ENCODE results near the gene TRMT112. TPM values are rescaled to one million over a fixed set of nuclear protein-coding genes. Genes with fewer than 3 reads are reported as not detected.
"Not testable (repeated sequence)": the region's sequence is repeated elsewhere in the genome, so short reads cannot be mapped to it uniquely, and the experiment has no call there.

Gene TRMT112
- total RNA-seq, 1 donor from 2014 or later, result 149 TPM

DNA sequence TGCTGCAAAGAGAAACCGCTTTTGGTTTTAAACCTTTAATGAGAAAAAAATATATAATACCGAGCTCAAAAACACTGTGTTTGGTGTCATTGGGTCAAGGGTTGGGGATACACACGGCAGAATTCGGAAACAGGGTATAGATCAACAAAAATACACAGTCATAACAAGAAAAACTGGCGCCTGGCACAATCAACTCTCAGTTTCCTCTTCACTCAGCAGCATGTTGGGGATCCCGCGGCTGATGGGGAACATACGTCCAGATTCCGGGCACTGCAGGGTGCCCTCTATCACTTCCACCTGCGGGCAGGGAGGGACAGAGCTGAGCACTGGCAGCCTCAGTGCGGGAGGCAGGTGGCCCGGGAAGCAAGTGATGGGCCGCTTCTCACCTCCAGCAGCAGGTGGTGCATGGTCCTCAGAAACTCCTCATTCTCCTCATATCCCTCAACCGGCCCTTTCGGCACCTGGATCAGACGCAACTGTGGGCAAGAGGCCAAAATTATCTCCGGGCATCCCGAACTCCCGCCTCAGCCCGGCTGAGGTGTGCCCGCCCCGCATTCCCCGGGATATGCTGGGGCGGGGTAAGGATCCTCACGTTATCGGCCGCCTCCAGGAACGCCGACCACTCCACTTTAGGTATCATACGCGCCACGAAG, 561 bp downstream of the TRMT112 start:
- ATAC-seq (no peak), DNase-seq (ENCODE audit: low spot score) (no peak)
- intact Hi-C loops (cut with DNase I), result no loop called here

DNA sequence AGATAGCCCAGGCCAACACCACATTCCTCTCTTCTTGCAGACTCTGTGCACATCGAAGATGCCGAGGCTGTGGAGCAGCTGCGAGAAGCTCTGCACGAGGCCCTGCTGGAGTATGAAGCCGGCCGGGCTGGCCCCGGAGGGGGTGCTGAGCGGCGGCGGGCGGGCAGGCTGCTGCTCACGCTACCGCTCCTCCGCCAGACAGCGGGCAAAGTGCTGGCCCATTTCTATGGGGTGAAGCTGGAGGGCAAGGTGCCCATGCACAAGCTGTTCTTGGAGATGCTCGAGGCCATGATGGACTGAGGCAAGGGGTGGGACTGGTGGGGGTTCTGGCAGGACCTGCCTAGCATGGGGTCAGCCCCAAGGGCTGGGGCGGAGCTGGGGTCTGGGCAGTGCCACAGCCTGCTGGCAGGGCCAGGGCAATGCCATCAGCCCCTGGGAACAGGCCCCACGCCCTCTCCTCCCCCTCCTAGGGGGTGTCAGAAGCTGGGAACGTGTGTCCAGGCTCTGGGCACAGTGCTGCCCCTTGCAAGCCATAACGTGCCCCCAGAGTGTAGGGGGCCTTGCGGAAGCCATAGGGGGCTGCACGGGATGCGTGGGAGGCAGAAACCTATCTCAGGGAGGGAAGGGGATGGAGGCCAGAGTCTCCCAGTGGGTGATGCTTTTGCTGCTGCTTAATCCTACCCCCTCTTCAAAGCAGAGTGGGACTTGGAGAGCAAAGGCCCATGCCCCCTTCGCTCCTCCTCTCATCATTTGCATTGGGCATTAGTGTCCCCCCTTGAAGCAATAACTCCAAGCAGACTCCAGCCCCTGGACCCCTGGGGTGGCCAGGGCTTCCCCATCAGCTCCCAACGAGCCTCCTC, 1.5 kb downstream of the TRMT112 start:
- ATAC-seq; intact Hi-C loops (cut with DNase I); DNase-seq (ENCODE audit: low spot score): not testable (repeated sequence)

DNA sequence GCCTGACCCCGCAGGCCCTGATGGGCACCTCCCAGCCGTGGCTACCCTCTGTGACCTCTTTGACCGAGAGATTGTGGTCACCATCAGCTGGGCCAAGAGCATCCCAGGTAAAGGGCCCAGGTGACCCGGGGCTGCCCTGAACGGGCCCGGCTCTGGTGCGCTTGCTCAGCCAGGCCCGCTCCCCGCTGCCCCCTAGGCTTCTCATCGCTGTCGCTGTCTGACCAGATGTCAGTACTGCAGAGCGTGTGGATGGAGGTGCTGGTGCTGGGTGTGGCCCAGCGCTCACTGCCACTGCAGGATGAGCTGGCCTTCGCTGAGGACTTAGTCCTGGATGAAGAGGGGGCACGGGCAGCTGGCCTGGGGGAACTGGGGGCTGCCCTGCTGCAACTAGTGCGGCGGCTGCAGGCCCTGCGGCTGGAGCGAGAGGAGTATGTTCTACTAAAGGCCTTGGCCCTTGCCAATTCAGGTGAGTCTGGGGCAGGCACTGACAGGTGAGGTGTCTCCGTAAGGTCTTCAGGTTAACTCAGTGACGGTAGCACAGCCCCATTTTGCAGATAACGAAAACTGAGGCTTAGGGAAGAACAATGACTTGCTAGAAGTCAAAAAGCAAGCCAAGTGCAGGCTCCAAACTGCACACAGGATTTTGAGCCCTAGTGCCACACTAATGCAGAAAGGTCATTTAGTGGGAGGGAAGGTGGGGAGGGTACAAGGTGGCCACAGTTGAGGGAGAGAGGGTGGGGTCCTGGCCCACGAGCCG, 2.4 kb downstream of the TRMT112 start:
- no peak for ATAC-seq

DNA sequence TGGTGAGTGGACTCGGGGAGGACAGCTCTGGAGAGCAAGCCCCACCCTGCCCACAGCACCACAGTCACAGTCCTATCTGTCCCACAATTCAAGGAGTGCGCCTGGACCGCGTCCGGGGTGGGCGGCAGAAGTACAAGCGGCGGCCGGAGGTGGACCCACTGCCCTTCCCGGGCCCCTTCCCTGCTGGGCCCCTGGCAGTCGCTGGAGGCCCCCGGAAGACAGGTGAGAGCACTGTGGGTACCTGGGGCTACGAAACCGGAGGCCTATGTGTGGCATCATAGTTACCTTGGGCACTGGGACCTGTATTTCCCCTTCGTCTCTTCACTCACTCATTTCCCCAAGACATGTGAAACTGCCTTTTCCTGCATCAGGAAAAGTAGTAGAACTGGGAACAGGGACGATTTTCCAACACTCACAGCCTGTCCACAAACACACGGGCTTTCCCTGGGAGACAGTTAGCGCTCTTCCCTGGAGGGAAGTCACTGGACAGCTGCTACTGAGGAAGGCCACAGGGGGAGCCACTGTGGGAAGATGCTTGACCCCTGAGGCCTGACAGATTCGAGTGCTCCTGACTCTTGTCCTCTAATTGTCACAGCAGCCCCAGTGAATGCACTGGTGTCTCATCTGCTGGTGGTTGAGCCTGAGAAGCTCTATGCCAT, 3.1 kb downstream of the TRMT112 start:
- DNase-seq (ENCODE audit: low spot score) (no peak), ATAC-seq (no peak)
- intact Hi-C loops (cut with DNase I), result no loop called here

More for the DNA sequence above, 2.4 kb downstream of the TRMT112 start:
- DNase-seq (ENCODE audit: low spot score), result no peak
- intact Hi-C loops (cut with DNase I), result no loop called here

DNA sequence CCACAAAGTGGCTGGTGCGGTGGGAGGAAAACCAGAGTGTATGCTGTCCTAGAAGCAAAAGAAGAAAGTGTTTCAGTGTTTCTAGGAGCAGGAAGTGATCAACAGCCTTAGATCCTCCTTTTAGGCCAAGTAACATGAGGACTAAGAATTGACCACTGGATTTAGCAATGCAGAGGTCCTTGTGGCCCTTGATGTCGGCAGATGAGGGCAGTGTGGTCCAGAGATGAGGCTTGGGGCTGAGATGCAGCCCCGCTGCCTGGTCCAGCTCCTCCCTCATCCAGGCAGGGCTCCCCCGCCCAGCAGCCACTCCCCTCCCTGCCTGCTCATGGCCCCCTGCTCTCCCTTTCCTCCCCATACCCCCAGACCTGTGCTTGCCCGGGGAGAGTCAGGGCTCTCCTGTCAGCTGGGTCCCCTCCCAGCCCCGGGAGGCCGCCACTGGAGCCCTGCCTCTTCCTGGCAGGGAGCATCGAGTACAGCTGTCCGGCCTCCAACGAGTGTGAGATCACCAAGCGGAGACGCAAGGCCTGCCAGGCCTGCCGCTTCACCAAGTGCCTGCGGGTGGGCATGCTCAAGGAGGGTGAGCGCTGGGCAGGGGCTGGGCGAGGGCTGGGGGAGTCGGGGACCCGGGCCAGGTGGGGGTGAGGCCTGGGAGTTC, 3.7 kb downstream of the TRMT112 start:
- intact Hi-C loops (cut with DNase I), result no loop called here
- no peak for ATAC-seq
- DNase-seq (ENCODE audit: low spot score), result no peak

DNA sequence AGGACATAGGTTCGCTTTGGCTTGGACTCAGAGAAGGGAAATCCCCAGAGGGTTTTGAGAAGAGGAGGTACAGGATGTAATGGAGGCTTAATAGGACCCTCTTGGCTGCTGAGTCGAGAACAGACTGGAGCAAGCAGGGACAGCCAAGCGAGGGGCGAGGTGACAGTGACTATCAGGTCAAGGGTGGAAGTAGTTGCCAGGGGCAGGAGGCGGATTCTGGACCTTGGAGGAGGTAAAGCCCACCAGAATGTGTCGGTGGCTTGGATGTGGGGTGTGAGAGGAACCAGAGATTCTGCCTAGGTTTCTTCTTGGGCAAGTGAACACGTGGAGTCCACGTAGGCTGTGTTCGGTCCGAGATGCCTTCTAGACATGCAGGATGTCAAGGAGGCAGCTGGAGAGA, 4.4 kb downstream of the TRMT112 start:
- no peak for ATAC-seq
- DNase-seq (ENCODE audit: low spot score), result no peak
- intact Hi-C loops (cut with DNase I), result no loop called here

DNA sequence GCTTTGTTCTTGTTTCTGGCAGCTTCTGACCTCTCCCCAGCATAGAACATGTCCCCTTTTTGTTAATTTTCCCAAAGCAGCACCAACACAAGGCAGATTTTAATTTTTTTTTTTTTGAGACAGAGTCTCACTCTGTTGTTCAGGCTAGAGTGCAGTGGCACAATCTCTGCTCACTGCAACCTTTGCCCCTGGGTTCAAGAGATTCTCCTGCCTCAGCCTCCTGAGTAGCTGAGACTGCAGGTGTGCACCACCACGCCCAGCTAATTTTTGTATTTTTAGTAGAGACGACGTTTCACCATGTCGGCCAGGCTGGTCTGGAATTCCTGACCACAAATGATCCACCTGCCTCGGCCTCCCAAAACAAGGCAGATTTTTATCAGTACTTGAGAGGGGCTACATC, 9.6 kb downstream of the TRMT112 start:
- DNase-seq (ENCODE audit: low spot score); ATAC-seq; intact Hi-C loops (cut with DNase I): not testable (repeated sequence)

DNA sequence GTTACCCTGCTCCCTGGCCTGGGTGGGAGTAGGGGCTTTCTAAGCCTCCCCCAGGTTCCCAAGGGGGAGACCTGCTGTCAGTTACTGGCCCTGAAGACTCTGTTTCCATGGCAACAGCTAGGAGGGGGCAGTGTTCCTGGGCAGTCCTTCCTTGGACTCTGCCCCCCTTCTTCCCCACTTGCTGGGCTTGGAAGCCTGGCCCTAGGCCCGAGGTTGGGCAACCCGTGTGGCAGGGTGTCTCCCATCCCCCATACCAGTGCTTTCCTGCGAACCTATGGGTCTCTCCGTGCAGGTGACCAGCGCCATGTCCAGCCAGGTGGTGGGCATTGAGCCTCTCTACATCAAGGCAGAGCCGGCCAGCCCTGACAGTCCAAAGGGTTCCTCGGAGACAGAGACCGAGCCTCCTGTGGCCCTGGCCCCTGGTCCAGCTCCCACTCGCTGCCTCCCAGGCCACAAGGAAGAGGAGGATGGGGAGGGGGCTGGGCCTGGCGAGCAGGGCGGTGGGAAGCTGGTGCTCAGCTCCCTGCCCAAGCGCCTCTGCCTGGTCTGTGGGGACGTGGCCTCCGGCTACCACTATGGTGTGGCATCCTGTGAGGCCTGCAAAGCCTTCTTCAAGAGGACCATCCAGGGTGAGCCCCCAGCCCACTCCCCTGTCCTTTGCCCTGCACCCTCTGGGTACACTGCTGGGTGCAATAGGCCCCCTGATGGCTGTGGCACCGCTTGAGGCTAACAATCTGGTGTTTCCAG, 10.3 kb downstream of the TRMT112 start:
- intact Hi-C loops (cut with DNase I), result no loop called here
- no peak for DNase-seq (ENCODE audit: low spot score)
- ATAC-seq, result no peak

DNA sequence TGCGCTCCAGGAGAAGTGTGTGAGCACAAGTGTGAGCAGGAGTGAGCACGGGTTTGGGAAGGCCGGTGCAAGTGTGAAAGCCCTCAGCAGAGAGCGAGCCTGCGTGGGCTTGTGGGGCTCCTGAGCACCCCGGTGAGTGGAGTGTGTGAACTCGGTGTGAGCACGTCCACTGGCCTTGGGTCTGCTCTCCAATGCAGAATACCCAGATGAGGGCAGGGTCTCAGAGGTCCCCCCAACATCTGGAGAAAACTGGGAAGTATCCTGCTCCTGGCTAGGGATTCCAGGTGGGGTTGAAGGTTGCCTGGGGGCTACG, 10.8 kb downstream of the TRMT112 start:
- intact Hi-C loops (cut with DNase I), result no loop called here
- ATAC-seq, result no peak
- DNase-seq (ENCODE audit: low spot score), result no peak

DNA sequence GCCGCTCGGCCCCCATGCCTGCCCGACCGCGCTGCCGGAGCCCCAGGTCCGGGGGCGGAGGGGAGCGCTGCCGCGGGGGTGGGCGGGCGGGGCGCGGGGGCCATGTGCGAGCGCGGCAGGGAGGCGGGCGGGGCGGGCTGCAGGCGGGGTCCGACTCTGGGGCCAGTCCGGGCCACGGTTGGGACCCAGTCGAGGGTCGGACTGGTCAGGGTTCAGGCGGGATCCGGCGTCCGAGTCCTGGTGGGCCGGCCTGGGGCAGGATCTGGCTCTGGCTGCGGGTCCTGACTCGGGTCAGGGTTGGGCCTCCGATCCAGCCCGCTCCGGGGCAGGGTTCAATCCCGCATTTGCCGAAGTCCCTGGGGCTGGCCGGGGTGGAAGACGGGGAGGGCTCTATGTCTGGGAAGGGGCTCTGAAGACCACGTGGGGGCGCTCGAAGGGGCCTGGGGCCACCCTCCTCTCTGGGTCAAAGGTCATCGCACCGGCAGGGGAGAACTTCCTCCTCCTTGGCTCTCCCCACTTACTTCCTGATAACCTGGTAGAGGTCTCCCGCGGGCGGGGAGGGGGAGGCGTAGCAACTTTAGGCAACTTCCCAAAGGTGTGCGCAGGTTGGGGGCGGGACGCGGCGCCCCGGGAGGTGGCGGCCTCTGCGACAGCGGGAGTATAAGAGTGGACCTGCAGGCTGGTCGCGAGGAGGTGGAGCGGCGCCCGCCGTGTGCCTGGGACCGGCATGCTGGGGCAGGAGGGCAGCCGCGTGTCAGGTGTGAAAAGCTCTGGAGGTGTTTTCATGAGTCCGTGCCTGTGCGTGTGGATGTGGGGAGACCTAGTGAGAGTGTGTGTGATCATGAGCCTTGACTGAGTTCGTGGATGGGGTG, 11.4 kb downstream of the TRMT112 start:
- intact Hi-C loops (cut with DNase I), result no loop called here
- ATAC-seq (peak; percentile 0), DNase-seq (ENCODE audit: low spot score) (peak; percentile 86)

DNA sequence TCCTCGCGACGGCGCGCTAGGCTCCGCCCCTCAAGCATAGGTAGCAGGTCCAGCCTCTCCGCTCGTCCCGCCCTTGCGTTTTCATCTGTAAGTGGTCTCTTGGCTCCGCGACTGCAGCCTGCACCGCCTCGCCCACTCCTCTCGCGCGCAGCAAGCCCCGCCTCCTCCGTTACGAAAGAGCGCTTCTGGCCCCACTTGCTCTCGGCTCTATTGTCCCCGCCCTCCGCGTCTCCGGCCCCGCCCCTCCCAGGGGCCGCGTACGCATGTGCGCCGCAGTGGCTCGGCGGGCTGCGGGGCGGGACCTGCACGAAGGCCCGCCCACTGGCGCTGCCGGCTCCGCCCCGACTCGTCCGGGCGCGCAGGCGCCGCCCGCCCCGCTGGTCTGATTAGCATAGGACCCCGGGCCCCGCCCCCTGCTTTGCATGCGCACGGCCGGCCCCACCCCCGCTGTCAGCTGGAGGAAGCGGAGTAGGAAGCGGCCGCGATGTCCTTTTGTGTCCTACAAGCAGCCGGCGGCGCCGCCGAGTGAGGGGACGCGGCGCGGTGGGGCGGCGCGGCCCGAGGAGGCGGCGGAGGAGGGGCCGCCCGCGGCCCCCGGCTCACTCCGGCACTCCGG, 12.2 kb downstream of the TRMT112 start, which contains the start of gene ESRRA:
ESRRA (plus strand) TSS at position 450 of the 616 bp plus-strand sequence. CDS start 1,656 bp downstream, outside the sequence.
- intact Hi-C loops (cut with DNase I), result no loop called here

DNA sequence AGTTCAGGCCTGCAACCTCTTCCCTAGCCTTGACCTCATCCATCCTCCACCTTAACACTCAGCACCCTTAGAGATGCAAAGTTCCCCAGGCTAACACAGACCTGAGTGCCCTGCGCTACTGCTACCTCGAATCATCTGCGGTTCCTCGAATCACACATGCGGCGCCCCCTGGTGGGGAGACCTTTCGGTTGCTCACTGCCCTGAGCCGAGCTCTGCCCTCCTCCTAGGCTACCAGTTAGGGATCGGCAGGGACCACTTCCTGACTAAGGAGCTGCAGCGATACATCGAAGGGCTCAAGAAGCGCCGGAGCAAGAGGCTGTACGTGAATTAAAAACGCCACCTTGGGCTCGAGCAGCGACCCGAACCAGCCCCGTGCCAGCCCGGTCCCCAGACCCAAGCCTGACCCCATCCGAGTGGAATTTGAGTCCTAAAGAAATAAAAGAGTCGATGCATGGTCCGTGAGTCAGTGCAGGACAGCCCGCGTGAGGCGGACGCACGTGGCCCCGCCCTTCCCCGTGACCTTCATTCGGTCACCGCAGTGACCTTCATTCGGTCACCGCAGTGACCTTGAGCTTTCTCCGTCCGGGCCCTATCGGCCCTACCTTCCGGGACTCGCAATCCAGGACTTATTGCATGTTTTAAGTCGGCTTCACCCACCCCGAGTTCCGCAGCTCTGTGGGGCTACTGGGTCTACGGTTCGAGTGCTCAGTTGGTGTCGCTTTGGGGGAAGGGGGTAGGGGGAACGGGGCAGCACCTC, 12.9 kb downstream of the TRMT112 start:
- ATAC-seq, result peak; percentile 67
- intact Hi-C loops (cut with DNase I), result no loop called here

More for the DNA sequence above, 12.2 kb downstream of the TRMT112 start, which contains the start of gene ESRRA:
- peak; percentile 94 for ATAC-seq
- peak; percentile 100 for DNase-seq (ENCODE audit: low spot score)

DNA sequence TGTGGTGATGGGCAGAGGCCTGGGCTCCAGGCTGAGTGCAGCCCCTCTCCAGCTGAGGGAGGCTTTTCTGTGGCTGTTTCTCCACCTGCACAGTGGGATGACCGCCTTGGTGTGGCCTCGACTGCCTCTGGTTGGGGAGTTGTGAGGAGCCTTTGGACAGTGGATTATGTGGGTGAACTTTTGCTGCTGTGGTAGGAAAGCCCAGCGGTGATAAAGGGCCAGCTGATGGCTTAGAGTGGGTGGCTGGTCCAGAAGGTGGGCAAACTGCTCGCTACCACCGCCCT, 13.4 kb downstream of the TRMT112 start:
- DNase-seq (ENCODE audit: low spot score) (no peak), ATAC-seq (no peak)
- intact Hi-C loops (cut with DNase I), result no loop called here

More for the DNA sequence above, 12.9 kb downstream of the TRMT112 start:
- peak; percentile 96 for DNase-seq (ENCODE audit: low spot score)

DNA sequence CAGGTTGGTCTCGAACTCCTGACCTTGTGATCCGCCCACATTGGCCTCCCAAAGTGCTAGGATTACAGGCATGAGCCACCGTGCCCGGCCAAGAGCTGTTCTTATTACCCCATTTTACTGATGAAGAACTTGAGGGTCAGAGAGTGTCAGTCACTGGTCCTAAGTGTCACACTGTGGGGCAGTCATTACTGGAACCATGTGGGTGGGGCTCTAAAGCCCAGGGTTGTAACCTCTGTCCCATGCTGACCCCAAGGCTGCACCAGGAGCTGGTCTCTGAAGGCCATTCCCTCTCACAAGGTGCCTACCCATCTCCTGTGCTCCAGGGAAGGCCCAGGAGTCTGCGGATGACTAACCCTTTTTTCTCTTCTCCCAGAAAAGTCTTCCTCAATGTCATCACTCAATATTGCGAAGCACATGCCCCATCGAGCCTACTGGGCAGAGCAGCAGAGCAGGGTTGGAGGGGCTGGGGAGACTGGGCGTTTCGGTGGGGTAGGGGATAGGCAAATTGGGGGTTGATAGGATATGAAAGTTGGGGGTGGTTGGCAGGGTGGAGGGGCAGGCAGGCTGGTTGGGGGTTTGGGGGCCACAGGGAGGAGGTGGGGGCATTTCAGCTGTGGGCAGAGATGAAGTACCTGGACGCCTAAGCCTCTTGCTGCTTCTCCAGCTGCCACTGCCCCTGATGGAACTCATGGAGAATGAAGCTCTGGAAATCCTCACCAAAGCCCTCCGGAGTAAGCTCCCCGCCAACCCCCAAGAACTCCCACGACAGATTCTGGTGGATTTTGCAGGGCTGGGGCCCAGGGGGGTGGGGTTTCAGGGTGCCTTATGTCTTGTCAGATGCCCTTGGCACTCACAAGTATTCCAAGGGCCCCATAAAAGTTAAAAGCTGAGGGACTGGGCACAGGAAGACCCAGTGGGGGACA, 14.0 kb downstream of the TRMT112 start:
- DNase-seq (ENCODE audit: low spot score) (no peak), ATAC-seq (no peak)
- intact Hi-C loops (cut with DNase I), result no loop called here
